Loucy (cell line): ENCODE results near the gene HIC2.
"Not testable (repeated sequence)": the region's sequence is repeated elsewhere in the genome, so short reads cannot be mapped to it uniquely, and the experiment has no call there.

Experiments used
- CTCF ChIP-seq: fragments of 200-600 bp; sonication (generic); conservative IDR thresholded peaks from 2 replicates; pipeline ENCODE4 v1.5.1; 2014; ENCODE audit warnings: mild to moderate bottlenecking, antibody characterized with exemption, low read length
- EZH2phosphoT487 ChIP-seq: fragments of 200-600 bp; IDR thresholded peaks from 2 replicates; pipeline ENCODE4 v1.6.1; 2018; ENCODE audit warnings: antibody characterized with exemption, mild to moderate bottlenecking, moderate library complexity, borderline replicate concordance

- TF ChIP-seq CTCF, EZH2phosphoT487: not testable (repeated sequence)
Measured at GRCh38 chr22:21417853-21418252, 682 bp downstream of the HIC2 start.
